ENCODE results near the gene TRPM3. TPM values are rescaled to one million over a fixed set of nuclear protein-coding genes. Genes with fewer than 3 reads are reported as not detected.

TRPM3 gene
- total RNA-seq, 1 experiment from 2014 or later = not detected

DNA sequence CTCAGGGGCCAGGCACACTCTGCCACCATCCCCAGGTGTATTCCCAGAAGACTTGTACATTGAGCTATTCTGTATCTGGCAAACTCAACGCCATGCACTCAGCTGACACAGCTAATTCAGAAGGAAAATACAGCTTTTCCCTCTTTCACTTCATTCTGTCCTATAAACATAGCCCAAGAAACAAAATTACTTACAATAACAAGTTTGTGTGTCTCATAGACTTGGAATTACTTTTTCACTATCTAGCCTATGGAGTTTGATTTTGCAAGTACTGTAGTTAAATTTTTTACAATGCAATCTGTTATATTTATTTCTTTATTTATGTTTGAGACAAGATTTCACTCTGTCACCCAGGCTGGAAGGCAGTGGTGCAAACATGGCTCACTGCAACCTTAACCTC, 581.9 kb downstream of the TRPM3 start:
- ATAC-seq (no peak), DNase-seq (no peak)
- Histone ChIP-seq H4K20me1 (ENCODE audit: low read length) (no peaks in the 10 kb centered on the region), H3K79me2 (ENCODE audit: low read length) (no peaks in the 10 kb centered on the region), H3K9me2 (replicated peaks; ENCODE audit: low read length) (no peaks in the 10 kb centered on the region), H2AFZ (ENCODE audit: low read length) (no peak overlapping the region), H3K4me2 (ENCODE audit: low read length) (no peak overlapping the region), H3K36me3 (ENCODE audit: low read depth, low read length) (no peaks in the 10 kb centered on the region), H3K4me3 (ENCODE audit: low read length) (no peak overlapping the region), H3K9me3 (ENCODE audit: low read length) (no peaks in the 10 kb centered on the region), H3K4me1 (ENCODE audit: insufficient read depth, low read length) (no peaks in the 10 kb centered on the region), H3K9ac (ENCODE audit: low read length) (no peak overlapping the region), H3F3A (ENCODE audit: low read length, unreplicated experiment) (no peaks in the 10 kb centered on the region), H3K27me3 (ENCODE audit: low read length) (0 out of 2 replicates have a peak, but pooled peaks cover 4% of the 10 kb centered on the region), H3K27ac (ENCODE audit: low read length) (no peak overlapping the region)
- BruUV-seq (replicated peaks) = no TSS peak
- ChIA-PET POLR2A (ENCODE audit: unreplicated experiment) (no interaction called here), CTCF (no interaction called here)
- intact Hi-C loops (cut with micrococcal nuclease) = no loop called here
- TF ChIP-seq EZH2phosphoT487 (IDR thresholded peaks at IDR 0.05; ENCODE audit: borderline replicate concordance, low read length) (no peak), EZH2 (IDR thresholded peaks at IDR 0.05; ENCODE audit: low read length, unreplicated experiment) (no peak)
- TF ChIP-seq, protein P1, sequence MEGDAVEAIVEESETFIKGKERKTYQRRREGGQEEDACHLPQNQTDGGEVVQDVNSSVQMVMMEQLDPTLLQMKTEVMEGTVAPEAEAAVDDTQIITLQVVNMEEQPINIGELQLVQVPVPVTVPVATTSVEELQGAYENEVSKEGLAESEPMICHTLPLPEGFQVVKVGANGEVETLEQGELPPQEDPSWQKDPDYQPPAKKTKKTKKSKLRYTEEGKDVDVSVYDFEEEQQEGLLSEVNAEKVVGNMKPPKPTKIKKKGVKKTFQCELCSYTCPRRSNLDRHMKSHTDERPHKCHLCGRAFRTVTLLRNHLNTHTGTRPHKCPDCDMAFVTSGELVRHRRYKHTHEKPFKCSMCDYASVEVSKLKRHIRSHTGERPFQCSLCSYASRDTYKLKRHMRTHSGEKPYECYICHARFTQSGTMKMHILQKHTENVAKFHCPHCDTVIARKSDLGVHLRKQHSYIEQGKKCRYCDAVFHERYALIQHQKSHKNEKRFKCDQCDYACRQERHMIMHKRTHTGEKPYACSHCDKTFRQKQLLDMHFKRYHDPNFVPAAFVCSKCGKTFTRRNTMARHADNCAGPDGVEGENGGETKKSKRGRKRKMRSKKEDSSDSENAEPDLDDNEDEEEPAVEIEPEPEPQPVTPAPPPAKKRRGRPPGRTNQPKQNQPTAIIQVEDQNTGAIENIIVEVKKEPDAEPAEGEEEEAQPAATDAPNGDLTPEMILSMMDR (conservative IDR thresholded peaks at IDR 0.05; ENCODE audit: low read depth, low read length) = no peak

DNA sequence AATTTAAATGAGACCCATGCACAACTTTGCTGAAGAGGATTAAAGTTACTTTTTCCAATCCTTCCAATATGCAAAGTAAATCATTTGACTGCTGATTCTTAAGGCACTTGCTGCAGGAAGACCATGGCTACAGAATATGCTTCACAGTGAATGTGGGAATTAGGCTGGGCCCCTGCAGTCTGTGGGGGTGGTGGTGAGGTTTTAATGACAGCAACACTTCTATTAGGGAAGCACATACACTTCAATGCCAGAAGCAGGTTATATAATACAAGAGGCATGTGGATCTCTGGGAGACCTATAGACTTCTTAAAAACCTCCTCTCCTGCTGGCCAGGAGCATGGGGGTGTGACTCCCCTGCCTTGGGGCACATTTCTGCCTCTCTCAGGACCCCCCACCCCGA, 582.4 kb downstream of the TRPM3 start:
- H3K9me2 ChIP-seq (replicated peaks; ENCODE audit: low read length) = no peaks in the 10 kb centered on the region
- no peaks in the 10 kb centered on the region for H3K36me3 ChIP-seq (ENCODE audit: low read depth, low read length)
- no peaks in the 10 kb centered on the region for H3K79me2 ChIP-seq (ENCODE audit: low read length)
- no peak overlapping the region for H3K27ac ChIP-seq (ENCODE audit: low read length)
- H3K27me3 ChIP-seq (ENCODE audit: low read length) = 0 out of 2 replicates have a peak, but pooled peaks cover 4% of the 10 kb centered on the region
- intact Hi-C loops (cut with micrococcal nuclease) = no loop called here
- POLR2A ChIA-PET (ENCODE audit: unreplicated experiment) = no interaction called here
- H3K4me1 ChIP-seq (ENCODE audit: insufficient read depth, low read length) = no peaks in the 10 kb centered on the region
- DNase-seq (no peak), ATAC-seq (no peak)
- CTCF ChIA-PET = no interaction called here
- H3F3A ChIP-seq (ENCODE audit: low read length, unreplicated experiment) = no peaks in the 10 kb centered on the region
- H4K20me1 ChIP-seq (ENCODE audit: low read length) = no peaks in the 10 kb centered on the region
- no peak overlapping the region for H3K9ac ChIP-seq (ENCODE audit: low read length)
- no peak for TF ChIP-seq EZH2phosphoT487 (IDR thresholded peaks at IDR 0.05; ENCODE audit: borderline replicate concordance, low read length)
- TF ChIP-seq, protein P1 (conservative IDR thresholded peaks at IDR 0.05; ENCODE audit: low read depth, low read length) = no peak
- TF ChIP-seq EZH2 (IDR thresholded peaks at IDR 0.05; ENCODE audit: low read length, unreplicated experiment) = no peak
- H3K9me3 ChIP-seq (ENCODE audit: low read length) = no peaks in the 10 kb centered on the region
- H2AFZ ChIP-seq (ENCODE audit: low read length) = no peak overlapping the region
- no peak overlapping the region for H3K4me3 ChIP-seq (ENCODE audit: low read length)
- H3K4me2 ChIP-seq (ENCODE audit: low read length) = no peak overlapping the region
- no TSS peak for BruUV-seq (replicated peaks)

DNA sequence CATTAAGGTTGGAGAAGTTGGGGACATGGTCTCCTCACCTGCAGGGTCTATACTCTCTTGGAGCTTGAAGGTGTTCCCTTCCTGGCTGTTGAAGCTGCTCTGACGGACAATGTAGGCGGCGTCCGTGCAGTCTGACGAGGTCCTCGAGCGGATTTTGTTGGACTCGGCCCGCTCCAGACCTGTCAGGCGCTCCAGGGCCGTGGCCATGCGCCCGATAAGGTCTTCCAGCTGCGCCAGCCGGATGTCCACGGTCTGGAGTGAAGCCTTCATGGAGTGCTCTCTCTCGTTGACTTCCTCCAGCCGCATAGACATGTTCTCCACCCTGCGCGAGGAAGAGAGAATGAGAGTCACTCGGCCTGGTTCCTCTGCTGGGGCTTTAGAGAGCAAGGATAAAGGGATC, 584.3 kb downstream of the TRPM3 start:
- no peaks in the 10 kb centered on the region for H3K4me1 ChIP-seq (ENCODE audit: insufficient read depth, low read length)
- no peaks in the 10 kb centered on the region for H3K9me2 ChIP-seq (replicated peaks; ENCODE audit: low read length)
- H3K9me3 ChIP-seq (ENCODE audit: low read length) = no peaks in the 10 kb centered on the region
- no peaks in the 10 kb centered on the region for H3K36me3 ChIP-seq (ENCODE audit: low read depth, low read length)
- intact Hi-C loops (cut with micrococcal nuclease) = no loop called here
- H3F3A ChIP-seq (ENCODE audit: low read length, unreplicated experiment) = no peaks in the 10 kb centered on the region
- H3K9ac ChIP-seq (ENCODE audit: low read length) = no peak overlapping the region
- no peaks in the 10 kb centered on the region for H4K20me1 ChIP-seq (ENCODE audit: low read length)
- POLR2A ChIA-PET (ENCODE audit: unreplicated experiment) = no interaction called here
- no peak for DNase-seq
- no peak overlapping the region for H3K4me3 ChIP-seq (ENCODE audit: low read length)
- no TSS peak for BruUV-seq (replicated peaks)
- no peak overlapping the region for H2AFZ ChIP-seq (ENCODE audit: low read length)
- H3K4me2 ChIP-seq (ENCODE audit: low read length) = no peak overlapping the region
- H3K27ac ChIP-seq (ENCODE audit: low read length) = no peak overlapping the region
- 0 out of 2 replicates have a peak, but pooled peaks cover 4% of the 10 kb centered on the region for H3K27me3 ChIP-seq (ENCODE audit: low read length)
- CTCF ChIA-PET = no interaction called here
- ATAC-seq = no peak
- no peaks in the 10 kb centered on the region for H3K79me2 ChIP-seq (ENCODE audit: low read length)
- TF ChIP-seq EZH2 (IDR thresholded peaks at IDR 0.05; ENCODE audit: low read length, unreplicated experiment) (no peak), EZH2phosphoT487 (IDR thresholded peaks at IDR 0.05; ENCODE audit: borderline replicate concordance, low read length) (no peak)
- TF ChIP-seq, protein P1 (conservative IDR thresholded peaks at IDR 0.05; ENCODE audit: low read depth, low read length) = no peak

All from PC-3 (cell line).